Renal pelvis (tissue), 4 donors: Measurements from ENCODE around the gene DDC. TPM values are rescaled to one million over a fixed set of nuclear protein-coding genes. Genes with fewer than 3 reads are reported as not detected.
A peak's percentile ranks its signal among the peaks of the same experiment; 100 is the strongest.
"Not testable (repeated sequence)": the region's sequence is repeated elsewhere in the genome, so short reads cannot be mapped to it uniquely, and the experiment has no call there.

Experiments
- DNase-seq: peaks from one replicate; pipeline ENCODE4 v3.0.0-alpha.2; 2013
- polyA plus RNA-seq, 3 donors: library from polyadenylated mRNA; unstranded; fragments of 120-200 nt; gene quantifications; one replicate each; pipeline ENCODE4 v1.2.1, GENCODE V29; 2013; ENCODE audit not compliant: insufficient read length in 3 of 3

Gene DDC
- polyA plus RNA-seq, 3 donors = 64.9 to 79.4 (median 73.4) TPM

- no peak for DNase-seq
These were observed 6.7 kb downstream of the DDC start for GRCh38 chr7:50558294-50559053.

- no peak for DNase-seq
These were observed 8.1 kb downstream of the DDC start for GRCh38 chr7:50557099-50557498.

GRCh38 chr7:50556247-50556991 lies 8.8 kb downstream of the DDC start:
- DNase-seq = no peak

GRCh38 chr7:50555594-50556140 lies 9.5 kb downstream of the DDC start:
- DNase-seq = no peak

- DNase-seq = no peak
These were observed 10.5 kb downstream of the DDC start for GRCh38 chr7:50554431-50555322.

- DNase-seq = no peak
These were observed 11.2 kb downstream of the DDC start for GRCh38 chr7:50553973-50554372.

- DNase-seq = peak; percentile 55
These were observed 12.3 kb downstream of the DDC start for GRCh38 chr7:50552921-50553320.

GRCh38 chr7:50552139-50552538 lies 13.1 kb downstream of the DDC start:
- no peak for DNase-seq

GRCh38 chr7:50545613-50546012 lies 19.6 kb downstream of the DDC start:
- DNase-seq = not testable (repeated sequence)

- no peak for DNase-seq
These were observed 20.2 kb downstream of the DDC start for GRCh38 chr7:50544992-50545391.

GRCh38 chr7:50543776-50544442 lies 21.3 kb downstream of the DDC start:
- no peak for DNase-seq

GRCh38 chr7:50542132-50542531 lies 23.1 kb downstream of the DDC start:
- no peak for DNase-seq

- DNase-seq = no peak
These were observed 24.2 kb downstream of the DDC start for GRCh38 chr7:50540785-50541579.

- no peak for DNase-seq
These were observed 25.5 kb downstream of the DDC start for GRCh38 chr7:50539725-50540124.

GRCh38 chr7:50538478-50538877 lies 26.7 kb downstream of the DDC start:
- DNase-seq = no peak

- no peak for DNase-seq
These were observed 27.8 kb downstream of the DDC start for GRCh38 chr7:50537417-50537816.

- DNase-seq = not testable (repeated sequence)
These were observed 29.9 kb downstream of the DDC start for GRCh38 chr7:50535291-50535711.

GRCh38 chr7:50534690-50535290 lies 30.4 kb downstream of the DDC start:
- DNase-seq = no peak

- no peak for DNase-seq
These were observed 31.3 kb downstream of the DDC start for GRCh38 chr7:50533866-50534265.

GRCh38 chr7:50531928-50532327 lies 33.3 kb downstream of the DDC start:
- DNase-seq = no peak
